ENCODE data around the gene ACAP3.

Gene ACAP3, protein sequence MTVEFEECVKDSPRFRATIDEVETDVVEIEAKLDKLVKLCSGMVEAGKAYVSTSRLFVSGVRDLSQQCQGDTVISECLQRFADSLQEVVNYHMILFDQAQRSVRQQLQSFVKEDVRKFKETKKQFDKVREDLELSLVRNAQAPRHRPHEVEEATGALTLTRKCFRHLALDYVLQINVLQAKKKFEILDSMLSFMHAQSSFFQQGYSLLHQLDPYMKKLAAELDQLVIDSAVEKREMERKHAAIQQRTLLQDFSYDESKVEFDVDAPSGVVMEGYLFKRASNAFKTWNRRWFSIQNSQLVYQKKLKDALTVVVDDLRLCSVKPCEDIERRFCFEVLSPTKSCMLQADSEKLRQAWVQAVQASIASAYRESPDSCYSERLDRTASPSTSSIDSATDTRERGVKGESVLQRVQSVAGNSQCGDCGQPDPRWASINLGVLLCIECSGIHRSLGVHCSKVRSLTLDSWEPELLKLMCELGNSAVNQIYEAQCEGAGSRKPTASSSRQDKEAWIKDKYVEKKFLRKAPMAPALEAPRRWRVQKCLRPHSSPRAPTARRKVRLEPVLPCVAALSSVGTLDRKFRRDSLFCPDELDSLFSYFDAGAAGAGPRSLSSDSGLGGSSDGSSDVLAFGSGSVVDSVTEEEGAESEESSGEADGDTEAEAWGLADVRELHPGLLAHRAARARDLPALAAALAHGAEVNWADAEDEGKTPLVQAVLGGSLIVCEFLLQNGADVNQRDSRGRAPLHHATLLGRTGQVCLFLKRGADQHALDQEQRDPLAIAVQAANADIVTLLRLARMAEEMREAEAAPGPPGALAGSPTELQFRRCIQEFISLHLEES

DNA sequence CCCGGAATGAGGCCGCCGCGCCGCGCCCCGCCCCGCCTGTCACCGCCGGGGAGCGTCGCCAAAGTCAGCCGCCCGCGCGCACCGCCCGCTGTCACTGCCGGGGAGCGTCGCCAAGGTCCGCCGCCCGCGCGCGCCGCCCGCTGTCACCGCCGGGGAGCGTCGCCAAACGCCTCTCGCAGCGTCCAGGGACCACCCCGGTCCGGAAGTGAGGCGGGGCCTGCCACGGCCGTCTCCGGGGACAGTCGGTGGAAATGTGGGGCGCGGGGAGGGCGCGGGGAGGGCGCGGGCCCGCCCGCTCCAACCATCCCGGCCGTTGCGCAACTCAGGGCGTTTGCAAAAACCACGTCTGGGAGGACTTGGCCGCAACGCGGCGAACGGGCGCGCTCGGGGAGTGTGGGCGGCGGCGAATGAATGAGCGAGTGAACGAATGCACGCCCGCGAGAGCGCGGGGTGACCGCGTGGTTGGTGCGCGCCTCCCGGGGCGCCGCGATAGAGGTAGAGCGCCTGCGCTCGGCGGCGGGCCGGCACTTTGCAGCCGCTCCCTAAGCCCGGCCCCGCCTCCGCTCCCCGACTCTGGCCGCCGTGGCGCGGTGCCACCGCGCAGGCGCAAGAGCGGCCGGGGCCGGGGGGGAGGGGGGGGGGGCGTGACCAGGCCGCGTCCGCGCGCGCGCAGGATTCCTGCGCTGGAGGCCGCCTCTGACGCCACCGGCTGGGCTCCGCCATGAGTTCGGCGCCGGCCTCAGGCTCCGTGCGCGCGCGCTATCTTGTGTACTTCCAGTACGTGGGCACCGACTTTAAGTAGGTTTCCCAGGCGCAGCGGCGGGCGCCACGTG lies at the start of gene ACAP3, which contains the start of gene PUSL1:
Gene ACAP3, minus strand, starts transcription at position 8 of the 833 bp plus-strand sequence. CDS start 115 bp downstream, outside the sequence.
Gene PUSL1, plus strand, starts transcription at position 675 of the 833 bp plus-strand sequence. Its CDS starts 47 bp downstream, at position 722.
- DNase-seq (ENCODE audit: low read depth in 2 of 2) = peak; percentile 76 to 79

DNA sequence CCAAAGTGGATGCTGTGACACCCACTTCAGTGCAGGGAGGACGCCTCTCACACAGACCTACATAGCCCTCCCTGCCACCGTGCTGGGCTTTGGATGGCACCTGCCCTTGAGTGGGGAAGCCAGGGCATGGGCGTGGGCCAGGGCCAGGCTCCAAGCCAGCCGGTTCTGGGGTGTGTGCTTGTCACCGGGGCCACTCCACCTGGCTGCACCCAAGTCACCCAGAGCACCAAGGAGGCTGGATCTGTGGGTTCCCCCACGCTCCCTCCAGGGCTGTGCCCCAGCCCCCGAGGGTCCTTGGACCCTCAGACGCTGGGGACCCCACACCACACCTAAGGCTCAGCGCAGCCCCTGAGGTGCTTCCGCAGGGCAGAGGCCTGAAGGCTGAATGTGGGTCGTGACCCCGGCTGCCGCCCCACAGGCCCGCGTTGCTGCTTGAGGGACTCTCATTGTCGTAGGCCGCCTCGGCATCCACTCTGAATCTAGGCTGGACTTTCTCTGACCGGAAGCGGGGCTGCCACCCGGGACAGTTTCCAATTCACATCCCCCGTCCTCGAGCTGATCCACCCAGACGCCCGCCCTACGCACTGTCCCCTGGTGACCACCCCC lies 49.2 kb upstream of the ACAP3 start:
- no peak for DNase-seq (ENCODE audit: low read depth in 2 of 2)

DNA sequence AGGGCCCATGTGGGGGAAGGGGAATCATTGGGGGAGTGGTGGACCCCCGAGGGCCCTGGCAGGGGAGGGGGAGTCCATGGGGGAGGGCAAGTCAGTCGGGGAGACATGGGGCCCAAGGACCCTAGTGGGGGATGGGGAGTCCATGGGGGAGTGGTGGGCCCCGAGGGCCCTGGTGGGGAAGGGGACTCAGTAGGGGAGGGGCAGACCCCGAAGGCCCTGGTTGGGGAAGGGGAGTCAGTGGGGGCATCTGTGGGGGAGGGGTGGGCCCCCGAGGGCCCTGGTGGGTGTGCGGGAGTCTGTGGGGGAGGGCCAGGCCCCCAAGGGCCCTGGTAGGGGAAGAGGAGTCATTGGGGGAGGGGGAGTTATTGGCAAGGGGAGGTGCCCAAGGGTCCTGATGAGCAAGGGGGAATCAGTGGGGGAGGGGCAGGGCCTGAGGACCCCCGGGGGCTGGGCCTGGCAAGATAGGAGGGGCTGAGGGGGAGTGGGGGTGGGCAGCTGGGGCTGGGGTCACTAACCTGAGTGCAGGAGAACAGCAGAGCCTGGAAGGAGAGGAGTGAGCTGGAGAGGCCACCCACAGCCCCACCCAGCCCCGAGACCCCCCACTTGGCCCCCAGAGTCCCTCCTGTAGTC lies 48.6 kb upstream of the ACAP3 start:
- DNase-seq (ENCODE audit: low read depth in 2 of 2) = no peak

DNA sequence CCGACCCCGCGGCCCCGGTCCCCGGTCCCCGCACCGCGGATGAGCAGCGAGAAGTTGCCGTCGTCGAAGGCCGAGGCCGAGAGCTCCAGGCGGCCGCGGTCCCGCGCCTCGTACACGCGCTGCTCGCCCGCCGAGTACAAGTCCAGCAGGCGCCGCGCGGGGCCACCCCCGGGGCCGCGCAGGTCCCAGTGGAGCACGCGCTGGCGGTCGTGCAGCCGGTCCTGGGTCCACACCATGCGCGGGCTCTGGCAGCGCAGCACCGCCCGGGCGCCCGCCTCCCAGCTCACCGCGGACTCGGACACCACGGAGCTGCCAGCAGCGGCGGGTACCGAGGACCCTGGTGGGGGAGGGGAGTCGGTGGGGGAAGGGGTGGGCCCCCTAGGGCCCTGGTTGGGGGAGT lies 47.7 kb upstream of the ACAP3 start:
- no peak for DNase-seq (ENCODE audit: low read depth in 2 of 2)

DNA sequence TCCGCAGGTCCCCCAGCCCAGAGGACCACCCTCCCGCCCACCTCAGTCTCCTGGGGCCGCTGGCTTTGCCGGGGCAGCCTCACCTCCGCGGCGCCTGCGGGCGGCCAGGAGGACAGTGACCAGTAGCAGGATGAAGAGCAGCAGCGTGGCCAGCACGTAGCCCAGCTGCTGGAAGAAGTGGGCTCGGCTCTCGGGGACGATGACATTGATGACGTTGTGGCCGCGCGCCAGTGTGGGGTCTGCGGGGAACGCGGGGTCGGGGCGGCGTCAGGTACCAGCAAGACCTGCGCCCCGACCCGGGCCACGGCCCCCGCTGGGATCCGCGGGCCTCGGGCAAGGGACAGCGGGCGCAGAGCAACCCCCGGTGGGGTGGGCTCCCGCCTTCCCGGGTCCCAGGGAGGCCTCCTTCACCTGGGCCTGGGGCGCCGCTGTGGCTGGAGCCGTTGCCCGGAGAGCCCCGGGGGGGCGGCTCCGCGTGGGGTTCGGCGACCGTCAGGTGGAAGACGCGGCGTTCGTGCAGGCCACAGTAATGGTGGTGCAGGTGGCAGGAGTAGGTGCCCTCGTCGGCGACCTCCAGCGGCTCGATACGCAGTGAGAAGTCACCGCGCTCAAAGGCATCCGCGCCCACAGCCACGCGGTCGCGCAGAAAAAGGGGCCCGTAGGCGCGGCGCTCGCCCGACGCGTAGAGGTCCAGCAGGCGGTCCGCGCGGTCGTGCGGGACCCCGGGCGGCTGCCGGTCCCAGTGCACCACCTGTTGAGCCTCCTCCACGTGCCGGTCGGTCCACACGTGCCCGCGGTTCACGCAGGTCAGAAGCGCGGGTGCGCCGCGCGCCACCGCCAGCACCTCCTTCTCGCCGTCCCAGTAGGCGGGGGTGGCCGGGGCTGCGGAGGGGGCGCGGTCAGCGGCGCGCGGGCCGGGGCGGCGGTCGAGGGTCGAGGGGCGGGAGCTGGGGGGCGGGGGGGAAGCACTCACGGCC lies 46.8 kb upstream of the ACAP3 start:
- DNase-seq (ENCODE audit: low read depth in 2 of 2) = no peak

DNA sequence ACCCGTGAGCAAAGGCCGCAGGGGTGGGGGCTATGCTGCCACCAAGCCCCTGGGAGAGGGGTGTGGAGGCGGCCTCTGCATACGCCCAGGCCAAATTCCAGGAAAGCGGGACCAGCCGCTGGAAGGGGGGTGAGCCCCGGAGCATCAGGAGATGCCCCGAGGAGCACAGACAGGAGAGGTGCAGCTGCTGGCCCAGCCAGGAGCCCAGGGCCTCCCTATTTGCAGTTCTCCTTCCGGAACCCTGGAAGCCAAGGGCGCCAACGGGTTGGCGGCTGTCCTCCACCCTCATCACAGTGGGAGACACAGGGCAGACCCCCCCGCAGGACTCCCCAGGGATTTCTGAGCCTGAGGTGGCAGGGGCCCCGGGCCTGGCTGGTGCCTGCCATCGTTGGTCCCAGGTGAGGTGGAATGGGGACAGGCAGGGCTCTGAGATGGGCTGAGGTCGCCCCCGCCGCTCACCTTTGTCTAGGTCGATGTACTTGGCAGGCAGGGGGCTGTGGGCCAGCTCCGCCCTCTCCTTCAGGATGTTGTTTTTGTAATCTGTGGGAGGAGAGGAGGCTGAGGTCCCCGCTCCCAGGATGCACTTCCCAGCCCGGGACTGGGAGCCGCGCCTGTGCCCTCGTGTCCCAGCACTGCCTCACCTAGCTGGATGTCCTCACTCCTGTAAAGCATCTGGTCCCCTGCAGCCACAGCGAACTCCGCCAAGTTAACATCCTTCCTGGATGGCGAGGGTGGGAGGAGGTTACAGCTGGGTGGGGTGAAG lies 45.8 kb upstream of the ACAP3 start:
- DNase-seq (ENCODE audit: low read depth in 2 of 2) = no peak

DNA sequence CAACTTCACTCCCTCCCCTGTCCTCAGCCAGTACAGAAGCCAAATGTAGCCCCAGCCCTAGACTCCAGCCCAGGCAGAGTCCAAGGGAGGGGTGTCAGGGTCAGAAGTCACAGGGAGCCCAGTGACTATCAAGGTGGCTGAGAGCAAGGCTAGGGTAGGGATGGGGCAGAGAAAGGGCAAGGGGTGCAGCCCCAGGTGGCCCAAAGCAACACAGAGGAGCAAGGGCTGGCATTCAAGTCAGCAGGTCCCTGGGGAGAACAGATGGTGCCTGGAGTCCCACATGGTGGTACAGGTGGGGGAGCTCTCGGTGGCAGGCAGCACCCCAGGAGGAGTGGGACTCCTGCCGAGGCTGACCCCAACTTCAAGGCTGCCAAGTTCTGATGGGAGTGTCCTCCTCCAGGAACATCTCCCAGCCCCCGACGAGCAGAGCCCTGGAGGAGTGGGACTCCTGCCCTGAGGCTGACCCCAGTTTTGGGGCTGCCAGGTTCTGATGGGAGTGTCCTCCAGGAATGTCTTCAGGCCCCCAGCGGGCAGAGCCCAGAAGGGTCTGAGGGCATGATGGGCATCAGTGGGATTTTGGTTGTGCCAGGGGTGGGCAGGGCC lies 45.2 kb upstream of the ACAP3 start:
- no peak for DNase-seq (ENCODE audit: low read depth in 2 of 2)

DNA sequence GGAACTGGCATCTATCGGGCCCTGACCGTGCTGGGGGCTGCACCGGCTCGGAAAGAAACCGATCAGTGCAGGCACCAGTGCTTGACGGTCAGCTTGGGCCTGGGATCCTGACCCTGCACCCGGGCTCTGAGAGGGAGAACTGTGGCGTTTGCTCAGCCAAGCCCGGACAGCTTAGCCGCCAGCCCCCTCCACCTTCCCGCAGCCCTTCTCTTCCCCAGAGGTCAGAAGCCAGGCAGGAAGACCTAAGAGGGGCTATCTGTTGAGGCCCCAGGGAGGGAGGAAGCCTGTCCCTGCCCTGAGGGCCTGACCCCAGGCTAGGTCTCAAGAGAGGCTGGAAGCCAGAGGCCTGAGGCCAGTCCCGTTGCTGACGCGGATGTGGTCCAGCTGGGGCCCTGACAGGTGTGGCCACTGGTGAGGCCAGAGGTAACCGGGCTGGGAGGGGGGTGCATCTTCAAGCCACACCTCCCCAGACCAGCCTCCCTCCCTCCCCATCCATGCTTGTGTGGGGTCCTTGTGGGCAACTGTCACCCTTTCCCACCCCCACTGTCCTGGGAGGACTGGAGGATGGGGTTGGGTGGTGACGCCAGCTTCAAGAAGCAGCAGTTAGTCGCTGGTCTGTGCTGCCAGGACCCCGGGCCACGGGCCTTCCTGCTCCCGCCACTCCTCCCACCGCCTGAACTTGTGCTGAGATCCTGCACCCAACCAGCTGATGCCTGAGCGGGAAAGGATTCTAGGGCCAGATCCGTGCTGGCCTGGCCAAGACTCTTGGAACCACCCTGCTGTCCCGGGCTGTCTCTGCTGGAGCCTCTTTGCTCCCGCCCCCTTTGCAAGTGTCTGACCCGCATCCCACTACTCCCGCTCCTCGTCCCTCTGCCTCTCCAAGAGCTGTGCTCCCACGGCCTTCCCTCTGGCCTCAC lies 44.0 kb upstream of the ACAP3 start:
- DNase-seq (ENCODE audit: low read depth in 2 of 2) = no peak

DNA sequence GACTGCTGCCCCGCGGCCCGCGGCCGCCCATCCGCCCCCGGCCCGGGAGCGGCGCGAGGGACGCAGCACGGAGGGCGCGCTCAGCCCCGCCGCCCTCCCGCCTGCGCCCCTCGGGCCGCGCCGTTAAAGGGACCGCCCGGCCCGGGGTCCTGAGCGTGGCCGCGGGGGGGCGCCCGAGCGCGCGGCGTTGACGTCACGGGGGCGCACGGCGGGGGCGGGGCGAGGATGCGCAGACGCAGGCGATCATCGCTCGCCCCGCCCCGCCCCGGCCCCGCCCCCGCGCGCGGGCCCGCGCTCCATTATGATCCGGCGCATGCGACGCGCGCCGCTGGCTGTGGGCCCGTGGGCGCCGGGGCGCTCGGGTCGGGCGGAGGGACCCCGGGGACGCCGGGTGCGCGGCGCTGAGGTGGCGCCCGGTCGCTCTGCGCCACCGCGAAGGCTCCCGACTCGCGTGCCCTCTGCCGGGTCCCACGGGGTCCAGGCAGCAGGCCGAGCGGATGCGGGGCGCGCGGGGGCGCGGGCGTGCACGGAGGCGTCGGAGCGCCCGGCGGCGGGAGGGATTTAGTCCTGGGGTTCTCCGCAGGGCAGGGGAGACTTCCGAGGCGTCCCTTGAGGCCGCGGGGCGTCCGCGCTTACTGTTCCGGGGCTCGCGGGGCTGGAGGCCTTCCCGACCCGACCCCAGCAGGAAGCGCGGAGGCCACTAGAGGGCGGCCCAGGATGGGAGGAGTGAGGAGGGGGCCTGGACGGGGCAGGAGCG lies 41.7 kb upstream of the ACAP3 start, which contains the start of gene DVL1:
Gene DVL1, minus strand, starts transcription at position 163 of the 757 bp plus-strand sequence. CDS start 353 bp downstream, outside the sequence.
- DNase-seq (ENCODE audit: low read depth in 2 of 2) = peak; percentile 32 to 50

DNA sequence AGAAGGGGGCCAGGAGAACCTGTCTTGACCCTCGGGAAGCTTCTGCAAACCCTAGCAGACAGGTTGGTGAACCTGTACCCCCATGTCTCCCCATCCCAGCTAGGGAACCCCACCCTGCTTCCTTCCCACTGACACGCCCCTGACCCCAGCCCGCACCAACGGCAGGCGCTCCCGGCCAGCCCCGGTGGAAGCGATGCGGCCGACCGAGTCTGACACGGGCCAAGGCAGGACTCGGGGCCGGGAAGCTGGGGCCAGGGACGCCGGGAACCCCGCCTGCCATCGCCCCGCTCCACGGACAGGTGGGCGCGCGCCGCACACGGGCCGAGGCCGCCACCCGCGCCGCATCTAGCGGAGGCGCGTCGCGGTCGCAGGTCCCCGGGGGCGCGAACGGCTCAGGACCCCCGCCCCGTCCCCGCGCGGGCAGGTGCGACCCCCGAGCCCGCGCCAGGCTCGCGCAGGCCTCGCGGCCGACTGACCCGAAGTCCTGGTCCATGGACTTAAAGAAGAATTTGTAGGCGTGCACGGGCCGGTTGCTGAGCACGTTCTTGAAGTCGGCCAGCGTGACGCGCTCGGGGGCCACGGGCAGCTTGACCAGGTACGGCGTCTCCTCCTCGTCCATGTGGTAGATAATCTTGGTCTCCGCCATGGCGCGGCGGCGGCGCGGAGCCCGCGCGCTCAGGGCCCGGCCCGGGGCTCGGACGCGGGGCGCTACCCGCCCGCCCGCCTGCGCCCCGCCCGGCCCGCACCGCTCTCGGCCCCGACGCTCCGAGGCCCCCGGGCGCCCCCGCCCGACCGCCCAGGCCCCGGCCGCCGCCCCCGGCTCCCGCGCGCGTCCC lies 40.9 kb upstream of the ACAP3 start:
- DNase-seq (ENCODE audit: low read depth in 2 of 2) = no peak

DNA sequence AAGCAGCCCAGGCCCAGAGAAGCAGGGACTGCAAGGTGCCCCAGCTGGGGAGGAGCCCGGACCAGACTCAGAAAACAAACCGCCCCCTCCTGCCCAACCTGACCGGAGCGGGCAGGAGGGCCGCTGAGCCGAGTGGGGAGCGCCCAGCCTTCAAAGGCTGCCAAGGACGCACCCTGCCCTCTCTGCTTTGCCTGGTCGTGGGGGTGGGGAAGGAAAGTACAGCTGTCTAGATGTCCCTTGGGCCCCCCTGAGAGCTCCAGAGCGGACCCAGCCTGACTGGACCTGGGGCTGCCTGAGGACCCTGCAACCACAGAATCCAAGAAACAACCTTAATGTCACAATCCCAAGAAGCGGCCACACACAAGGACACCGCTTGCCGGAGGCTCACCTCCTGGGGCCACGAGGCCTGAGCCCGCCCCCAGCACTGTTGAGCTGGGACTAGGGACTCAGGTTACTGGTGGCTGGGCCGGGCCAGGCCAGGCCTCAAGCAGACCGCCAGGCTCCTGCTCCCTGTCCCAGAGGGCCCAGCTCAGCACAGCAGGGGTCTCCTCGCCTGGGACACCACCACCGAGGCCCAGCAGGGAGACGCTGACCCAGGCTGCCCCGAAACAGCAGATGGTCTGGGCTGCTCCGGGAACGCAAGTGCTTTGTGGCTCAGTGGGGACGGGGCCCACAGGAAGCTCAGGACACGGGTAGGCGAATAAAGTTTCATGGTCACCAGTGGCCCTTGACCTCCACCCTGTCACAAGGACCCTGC lies 40.1 kb upstream of the ACAP3 start:
- no peak for DNase-seq (ENCODE audit: low read depth in 2 of 2)

DNA sequence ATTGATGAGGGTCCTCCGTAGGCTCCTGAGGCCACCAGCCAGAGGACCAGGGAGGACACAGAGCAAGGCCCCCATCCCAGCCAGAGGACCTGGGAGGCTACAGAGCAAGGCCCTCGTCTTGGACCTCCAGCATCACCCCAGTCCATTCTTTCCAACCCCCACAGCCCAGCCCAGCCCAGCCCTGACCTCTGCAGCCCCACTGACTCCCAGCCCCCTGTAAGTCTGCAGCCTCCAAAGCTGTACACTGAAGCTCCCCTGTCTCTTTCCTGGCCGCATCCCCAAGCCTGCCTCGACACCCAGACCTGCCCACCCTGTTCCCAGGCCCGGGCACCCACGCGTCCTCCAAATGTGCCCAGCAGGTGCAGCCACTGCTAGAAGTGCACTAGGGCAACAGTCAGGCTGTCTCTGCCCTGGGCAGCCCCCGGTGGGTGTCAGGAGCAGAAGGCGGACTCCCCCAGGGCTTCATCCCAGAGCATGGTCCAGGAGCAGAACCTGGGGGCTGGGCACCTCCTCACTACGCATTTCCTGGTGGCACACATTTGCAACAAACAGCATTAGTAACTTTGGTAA lies 39.4 kb upstream of the ACAP3 start:
- no peak for DNase-seq (ENCODE audit: low read depth in 2 of 2)

DNA sequence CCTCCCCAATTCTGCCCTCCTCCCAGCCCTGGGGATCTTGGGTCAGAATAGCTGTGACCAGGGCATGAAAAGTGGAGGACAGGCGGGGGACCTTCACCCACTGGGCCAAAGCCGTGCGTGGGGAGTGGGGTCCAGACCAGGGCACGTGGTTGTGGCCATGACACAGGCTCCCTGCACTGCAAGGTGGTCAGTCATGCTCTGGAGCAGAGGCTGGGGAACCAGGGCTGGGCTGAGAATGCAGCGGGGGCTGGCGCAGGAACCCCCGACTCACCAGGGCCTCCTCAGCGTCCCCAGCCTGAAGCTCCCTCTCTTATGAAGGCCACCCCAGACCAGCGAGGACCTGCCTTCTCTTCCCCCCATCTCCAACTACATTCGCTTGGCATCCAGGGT lies 38.8 kb upstream of the ACAP3 start:
- no peak for DNase-seq (ENCODE audit: low read depth in 2 of 2)

DNA sequence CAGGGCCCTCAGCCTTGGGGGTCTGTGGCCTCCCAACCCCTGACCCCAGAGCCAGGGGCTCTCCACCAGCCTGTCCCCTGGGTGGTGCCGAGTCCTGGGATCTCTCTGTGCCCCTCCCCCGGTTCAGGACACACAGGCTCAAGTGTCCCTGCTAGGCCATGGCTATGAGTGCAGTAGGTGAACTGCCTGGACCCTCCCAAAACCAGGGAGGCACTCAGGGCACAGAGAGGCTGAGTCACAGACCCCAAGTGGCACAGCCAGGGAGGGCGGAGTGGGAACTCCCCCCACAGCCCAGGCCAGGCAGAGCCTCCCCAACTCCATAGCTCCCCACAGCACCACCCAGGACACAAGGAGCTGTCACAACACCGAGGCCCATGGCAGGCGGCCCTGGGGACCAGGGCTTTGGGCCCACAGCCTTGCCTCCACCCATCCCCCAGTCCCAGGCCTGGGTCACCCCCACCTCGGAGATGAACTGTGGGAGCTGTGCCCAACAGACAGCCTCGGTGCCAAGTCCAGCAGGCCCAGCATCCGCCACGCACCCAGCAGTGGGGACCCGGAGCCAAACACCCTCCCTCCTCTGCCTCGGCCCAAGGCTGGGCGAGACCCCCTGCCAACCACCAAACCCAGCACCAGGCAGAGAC lies 38.2 kb upstream of the ACAP3 start:
- no peak for DNase-seq (ENCODE audit: low read depth in 2 of 2)
